GM21526 (cell line): ENCODE data around the gene MYO15B.
"Not testable (repeated sequence)": the region's sequence is repeated elsewhere in the genome, so short reads cannot be mapped to it uniquely, and the experiment has no call there.

ENCODE experiments used
- ATAC-seq: cut with Tn5 transposase; IDR thresholded peaks from one replicate; pipeline ENCODE4 v1.9.1; 2021; ENCODE audit warnings: moderate library complexity; ENCODE audit not compliant: unreplicated experiment, low FRiP score

MYO15B gene

DNA sequence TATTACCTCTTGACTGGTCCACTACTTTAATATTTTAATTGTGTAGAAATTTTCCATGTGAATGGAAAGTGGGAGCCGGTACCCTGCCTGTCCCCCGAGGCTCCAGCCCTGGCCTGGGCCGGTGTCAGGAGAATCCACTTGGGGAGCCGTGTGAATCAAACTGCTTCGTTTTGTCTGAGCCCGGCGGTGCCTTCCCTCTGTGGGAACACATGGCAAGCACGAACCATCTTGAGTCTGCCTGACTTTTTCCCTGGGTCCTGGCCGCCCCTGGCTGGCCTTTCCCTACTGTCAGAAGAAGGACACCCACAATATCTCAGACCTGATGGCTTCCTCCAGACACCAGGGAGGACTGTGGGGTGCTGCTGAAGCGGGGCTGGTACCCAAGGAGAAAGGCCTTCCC, 12.4 kb upstream of the MYO15B start:
- ATAC-seq = no peak

DNA sequence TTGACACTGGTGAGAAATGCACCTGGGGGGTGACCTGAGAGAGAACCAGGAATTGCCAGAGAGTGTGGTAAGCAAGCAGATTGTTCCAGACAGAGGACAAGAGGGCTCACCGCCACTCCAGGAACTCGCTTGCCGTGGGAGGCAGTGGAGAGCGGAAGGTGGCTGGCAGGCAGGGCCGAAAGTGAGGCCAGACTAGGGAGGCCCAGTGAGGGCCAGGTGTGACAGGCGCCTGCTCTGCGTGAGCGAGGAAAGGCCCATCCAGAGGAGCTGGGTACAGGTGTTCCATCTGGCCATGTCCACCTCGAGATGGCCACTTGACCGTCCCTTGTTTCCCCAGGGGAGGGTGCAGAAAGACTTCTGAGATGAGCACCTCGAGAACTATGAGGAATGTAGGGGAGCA, 11.9 kb upstream of the MYO15B start:
- ATAC-seq = no peak

GRCh38 chr17:75576661-75577060, 10.9 kb upstream of the MYO15B start:
- no peak for ATAC-seq

DNA sequence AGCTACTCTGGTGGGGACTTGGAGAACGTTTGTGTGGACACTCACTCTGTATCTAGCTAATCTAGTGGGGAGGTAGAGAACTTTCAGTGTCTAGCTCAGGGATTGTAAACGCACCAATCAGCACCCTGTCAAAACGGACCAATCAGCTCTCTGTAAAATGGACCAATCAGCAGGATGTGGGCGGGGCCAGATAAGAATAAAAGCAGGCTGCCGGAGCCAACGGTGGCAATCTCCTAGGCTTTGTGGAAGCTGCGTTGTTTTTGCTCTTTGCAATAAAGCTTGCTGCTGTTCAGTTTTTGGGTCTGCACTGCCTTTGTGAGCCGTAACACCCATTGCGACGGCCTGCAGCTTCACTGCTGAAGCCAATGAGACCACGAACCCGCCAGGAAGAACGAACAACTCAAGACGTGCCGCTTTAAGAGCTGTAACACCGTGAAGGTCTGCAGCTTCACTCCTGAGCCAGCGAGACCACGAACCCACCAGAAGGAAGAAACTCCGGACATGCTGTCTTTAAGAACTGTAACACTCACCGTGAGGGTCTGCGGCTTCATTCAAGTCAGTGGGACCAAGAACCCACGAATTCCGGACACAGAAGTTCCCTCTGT, 6.4 kb upstream of the MYO15B start:
- not testable (repeated sequence) for ATAC-seq

DNA sequence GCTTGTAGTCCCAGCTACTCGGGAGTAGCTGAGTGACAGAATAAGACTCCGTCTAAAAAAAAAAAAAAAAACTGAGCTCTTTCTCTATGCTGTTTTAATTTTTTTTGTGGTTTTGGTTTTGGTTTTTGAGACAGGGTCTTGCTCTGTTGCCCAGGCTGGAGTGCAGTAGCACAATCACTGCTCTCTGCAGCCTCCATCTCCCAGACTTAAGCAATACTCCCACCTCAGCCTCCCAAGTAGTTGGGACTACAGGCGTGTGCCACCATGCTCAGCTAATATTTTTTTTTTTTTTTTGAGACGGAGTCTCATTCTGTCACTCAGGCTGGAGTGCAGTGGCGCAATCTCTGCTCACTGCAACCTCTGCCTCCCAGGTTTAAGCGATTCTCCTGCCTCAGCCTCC, 4.4 kb upstream of the MYO15B start:
- ATAC-seq = not testable (repeated sequence)

- no peak for ATAC-seq
Observed at GRCh38 chr17:75584849-75585175, 2.8 kb upstream of the MYO15B start.

DNA sequence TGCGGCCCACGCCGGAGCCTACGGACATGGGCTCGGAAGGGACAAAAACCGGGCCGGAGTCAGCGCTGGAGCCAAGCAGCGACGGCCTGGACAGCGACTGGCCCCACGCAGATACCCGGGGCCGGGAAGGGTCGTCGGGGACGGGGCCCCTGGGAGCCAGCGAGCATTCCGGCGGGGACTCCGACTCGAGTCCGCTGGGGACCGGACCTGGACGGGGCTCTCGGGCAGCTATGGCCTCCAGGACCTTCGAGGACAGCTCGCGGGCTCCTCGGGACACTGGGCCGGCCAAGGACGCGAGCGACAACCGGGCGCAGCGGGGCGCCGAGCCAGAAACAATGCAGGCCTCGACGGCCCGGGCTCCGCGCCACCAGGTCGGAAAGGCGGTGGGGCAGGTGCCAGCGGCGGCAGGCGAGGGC, 1.0 kb downstream of the MYO15B start:
- peak; percentile 11 for ATAC-seq

DNA sequence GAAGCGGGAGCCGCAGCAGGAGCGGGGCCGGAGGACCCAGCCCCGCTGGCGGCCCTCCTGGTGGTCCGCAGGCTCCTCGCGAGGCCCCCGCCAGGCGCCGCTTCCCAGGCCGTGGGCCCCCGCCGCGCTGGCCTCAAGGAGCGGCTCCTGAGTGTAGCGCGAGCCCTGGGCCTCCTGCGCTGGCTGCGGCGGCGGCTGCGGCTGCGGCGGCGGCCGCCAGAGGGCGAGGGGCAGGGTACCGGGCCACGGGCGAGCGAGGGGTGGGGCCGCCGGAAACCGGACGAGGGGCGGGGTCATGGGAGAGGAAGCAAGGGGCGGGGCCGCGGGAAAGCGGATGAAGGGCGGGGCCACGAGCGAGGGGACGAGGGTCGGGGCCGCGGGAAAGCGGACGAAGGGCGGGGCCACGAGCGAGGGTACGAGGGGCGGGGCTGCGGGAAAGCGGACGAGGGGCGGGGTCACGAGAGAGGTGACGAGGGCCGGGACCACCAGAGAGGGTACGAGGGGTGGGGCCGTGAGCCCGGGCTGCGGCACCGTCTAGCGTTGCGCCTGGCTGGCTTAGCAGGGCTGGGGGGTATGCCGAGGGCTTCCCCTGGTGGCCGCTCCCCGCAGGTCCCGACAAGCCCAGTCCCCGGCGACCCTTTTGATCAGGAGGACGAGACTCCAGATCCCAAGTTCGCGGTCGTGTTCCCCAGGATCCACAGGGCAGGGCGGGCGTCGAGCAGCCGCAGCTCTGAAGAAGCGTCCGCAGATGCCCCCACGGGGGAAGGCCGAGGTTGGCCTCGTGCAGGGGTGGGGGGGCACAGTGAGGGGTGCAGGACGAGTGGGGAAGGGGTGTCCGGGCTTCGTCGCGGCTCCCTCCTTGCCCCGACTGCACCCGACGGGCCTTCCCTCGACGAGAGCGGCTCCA, 1.7 kb downstream of the MYO15B start:
- ATAC-seq = peak; percentile 67

DNA sequence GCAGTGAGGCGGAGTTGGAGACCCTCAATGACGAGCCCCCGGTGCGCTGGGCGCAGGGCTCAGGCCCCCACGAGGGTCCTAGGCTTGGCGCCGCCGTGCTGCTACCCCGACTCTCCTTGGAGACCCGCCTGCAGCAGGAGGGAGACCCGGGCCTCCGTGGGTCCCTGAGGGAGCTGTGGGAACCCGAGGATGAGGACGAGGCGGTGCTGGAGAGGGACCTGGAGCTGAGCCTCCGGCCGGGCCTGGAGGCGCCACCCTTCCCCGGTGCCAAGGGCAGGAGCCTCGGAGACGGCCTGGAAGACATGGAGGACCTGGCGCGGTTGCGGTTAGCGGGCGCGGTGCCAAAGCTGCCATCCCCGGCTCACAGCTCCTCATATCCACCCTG, 2.3 kb downstream of the MYO15B start:
- ATAC-seq = no peak

DNA sequence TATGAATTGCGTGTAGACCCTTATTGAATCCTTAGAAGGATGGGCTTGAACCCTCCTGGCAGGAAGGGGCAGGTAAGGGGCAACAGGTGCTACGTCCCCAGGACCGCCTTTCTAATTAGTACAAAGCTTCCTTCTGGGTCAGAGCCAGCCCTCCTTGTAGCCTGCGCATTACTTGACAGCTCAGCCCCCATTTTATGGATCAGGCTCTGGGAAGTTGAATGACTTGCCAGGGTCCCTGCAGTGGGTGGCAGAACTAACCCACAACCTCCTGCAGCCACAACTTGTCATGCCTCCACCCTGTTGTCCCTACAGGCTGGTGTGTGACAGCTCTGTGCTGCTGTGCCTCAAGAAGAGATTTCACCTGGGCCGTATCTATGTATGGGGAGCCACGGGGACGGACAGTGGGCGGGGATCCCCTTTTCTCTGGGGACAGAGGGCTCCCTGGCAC, 2.7 kb downstream of the MYO15B start:
- no peak for ATAC-seq

GRCh38 chr17:75590849-75591721, 3.5 kb downstream of the MYO15B start:
- no peak for ATAC-seq

DNA sequence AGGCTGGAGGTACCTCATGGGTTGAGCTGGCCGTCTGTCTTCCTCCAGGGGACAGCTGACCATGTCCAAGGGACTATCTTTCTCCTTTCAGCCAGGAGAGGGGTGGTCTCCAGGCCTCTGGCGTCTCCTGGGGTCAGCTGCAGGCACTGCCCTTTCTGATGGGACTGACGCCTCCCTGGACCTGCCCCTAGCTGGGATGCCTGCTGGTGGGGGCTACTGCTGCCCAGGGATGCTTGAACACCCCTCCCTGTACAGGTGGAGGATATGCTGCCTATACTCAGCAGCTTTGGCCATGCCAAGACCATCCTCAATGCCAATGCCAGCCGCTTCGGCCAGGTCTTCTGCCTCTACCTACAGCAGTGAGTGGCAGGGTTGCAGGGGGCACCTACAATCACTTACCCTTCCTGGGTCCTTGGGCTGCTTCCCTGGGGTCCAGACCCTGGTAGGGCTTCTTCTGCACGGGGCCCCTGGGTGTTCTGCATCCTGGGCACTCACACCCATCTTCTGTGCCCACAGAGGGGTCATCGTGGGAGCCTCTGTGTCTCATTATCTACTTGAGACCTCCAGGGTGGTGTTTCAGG, 4.2 kb downstream of the MYO15B start:
- no peak for ATAC-seq

DNA sequence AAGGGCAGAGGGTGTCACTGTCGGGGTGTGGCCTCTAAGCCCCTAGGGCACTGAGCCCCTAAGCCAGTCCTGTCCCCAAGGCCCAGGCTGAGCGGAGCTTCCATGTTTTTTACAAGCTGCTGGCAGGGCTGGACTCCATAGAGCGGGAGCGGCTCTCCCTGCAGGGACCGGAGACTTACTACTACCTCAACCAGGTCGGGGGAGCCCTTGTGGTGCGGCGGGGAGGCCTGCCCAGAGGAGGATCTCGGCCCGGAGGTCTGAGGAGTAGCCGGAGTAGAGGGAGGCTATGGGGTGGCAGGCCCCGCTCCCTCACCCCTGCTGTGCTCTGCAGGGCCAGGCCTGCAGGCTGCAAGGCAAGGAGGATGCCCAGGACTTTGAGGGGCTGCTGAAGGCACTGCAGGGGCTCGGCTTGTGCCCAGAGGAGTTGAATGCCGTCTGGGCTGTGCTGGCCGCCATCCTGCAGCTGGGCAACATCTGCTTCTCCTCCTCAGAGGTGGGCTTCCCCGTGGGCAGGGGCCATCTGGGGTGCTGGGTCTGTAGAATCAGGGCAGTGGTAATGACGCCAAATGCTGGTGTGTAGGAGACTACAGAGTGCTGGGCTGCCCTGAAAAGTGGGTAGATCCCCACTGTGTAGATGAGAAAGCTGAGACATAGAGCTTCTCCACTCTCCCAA, 4.9 kb downstream of the MYO15B start:
- ATAC-seq = no peak

GRCh38 chr17:75593430-75593829, 5.8 kb downstream of the MYO15B start:
- ATAC-seq = not testable (repeated sequence)

GRCh38 chr17:75594499-75595283, 7.1 kb downstream of the MYO15B start:
- no peak for ATAC-seq

DNA sequence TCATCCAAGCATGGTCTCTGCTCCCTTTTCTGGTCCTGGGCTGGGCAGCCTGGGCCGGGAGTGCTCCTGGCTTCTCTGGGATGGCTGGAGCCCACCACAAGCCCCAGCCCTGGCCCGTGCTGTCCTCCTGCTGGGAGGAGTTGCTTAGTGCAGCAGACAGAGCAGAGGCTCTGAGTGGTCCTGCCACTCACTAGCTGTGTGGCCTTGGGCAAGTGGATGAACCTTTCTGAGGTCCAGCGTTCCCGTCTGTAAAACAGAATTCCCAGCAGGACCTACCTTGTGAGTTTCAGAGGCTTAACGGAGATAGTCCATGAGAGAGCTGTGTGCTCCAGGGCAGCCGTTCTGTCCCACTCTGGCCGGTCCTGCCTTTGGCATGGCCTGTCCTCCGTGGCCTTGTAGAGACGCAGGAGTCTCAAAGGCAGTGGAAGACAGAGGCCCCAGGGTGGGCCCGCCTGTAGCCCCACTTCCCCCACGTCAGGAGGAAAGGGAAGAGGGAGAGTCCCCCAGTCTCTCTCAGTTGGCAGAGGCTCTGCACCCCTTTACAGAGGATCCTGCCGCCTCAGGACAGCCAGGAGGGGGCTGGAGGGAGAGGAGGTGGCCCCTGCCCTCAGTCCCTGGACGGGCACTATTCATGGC, 7.8 kb downstream of the MYO15B start:
- no peak for ATAC-seq

- no peak for ATAC-seq
Observed at GRCh38 chr17:75595920-75596313, 8.3 kb downstream of the MYO15B start.

DNA sequence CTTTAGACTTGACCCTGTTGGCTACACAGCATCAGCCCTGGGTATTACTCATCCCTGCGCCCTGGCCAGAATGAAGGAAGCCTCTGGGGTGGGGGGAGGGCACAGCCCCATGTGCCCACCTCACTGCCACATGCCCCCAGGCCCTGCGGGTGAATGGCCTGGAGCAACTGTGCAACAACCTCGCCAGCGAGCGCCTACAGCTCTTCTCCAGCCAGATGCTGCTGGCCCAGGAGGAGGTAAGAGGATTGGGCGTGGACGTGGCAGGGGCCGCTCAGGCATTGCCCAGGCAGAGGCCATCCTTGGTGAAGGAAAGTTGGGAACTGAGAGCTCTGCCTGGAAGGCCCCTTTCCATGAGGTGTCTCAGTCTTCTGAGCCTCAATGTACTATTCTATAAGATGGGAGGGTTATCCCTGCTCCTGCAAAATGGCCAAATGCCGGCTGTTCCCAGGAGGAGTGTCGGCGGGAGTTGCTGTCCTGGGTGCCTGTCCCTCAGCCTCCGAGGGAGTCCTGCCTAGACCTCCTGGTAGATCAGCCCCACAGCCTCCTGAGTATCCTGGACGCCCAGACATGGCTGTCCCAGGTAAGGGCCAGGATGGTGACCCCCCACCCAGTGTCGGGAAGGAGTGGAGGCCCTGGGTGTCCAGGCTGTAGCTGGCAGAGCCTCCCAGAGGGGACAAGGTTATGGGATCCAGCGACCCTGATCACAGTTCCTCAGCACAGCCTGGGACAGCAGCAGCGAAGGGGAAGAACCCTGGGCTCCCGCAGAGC, 8.9 kb downstream of the MYO15B start:
- no peak for ATAC-seq
